HepG2 (cell line): Measurements from ENCODE around the gene SH3YL1.

Source experiments
- HDAC2 ChIP-seq: sonication (generic); formaldehyde crosslinking; IDR thresholded peaks from 2 replicates; pipeline ENCODE4 v1.4.0; 2020; ENCODE audit warnings: missing genetic modification reagents
- HDAC6 ChIP-seq: fragments of 200-600 bp; sonication (generic); IDR thresholded peaks from 2 replicates; pipeline ENCODE4 v1.7.0; 2017; ENCODE audit warnings: mild to moderate bottlenecking, antibody characterized with exemption, low read length, low read depth

DNA sequence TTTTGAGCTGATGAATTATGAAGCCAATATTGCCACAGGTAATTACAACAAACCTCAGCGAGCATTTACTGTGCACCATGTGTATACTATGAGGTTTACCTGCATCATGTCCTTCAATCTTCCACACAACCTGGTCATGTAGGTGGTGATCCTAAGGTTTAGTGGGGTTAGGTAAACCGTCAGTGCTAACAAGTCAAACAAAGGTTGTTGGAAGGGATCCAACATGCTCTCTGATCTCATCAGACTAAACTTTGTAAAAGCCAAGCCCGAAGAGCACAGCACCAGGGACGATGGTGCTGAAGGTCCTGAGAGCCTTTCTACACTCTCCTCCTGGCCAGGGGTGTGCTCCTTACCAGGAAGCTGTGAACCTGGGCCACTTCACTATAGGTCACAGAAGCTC is 29.4 kb downstream of the SH3YL1 start:
- TF ChIP-seq HDAC6 (no peak), HDAC2 (CRISPR knock-in tag) (0 out of 2 replicates have a peak, but pooled peaks have one; percentile 37)
